Upper lobe of left lung (tissue), 4 donors: ENCODE measurements around the gene CAPNS1.

Source experiments
- POLR2AphosphoS5 ChIP-seq, 2 donors: sonication (generic); formaldehyde crosslinking; IDR thresholded peaks; one replicate each; pipeline ENCODE4 v1.5.1; 2017; ENCODE audit warnings: antibody characterized with exemption in 2 of 2
- TF ChIP-seq, protein P1 (sequence below), 6 experiments: fragments of 450-650 bp in 4 of 6; fragments of 200-600 bp in 2 of 6; sonication (generic) in 2 of 6; IDR thresholded peaks; one replicate each; pipeline ENCODE4 v1.5.1; 2016 to 2019; ENCODE audit warnings: antibody characterized with exemption in 6 of 6

DNA sequence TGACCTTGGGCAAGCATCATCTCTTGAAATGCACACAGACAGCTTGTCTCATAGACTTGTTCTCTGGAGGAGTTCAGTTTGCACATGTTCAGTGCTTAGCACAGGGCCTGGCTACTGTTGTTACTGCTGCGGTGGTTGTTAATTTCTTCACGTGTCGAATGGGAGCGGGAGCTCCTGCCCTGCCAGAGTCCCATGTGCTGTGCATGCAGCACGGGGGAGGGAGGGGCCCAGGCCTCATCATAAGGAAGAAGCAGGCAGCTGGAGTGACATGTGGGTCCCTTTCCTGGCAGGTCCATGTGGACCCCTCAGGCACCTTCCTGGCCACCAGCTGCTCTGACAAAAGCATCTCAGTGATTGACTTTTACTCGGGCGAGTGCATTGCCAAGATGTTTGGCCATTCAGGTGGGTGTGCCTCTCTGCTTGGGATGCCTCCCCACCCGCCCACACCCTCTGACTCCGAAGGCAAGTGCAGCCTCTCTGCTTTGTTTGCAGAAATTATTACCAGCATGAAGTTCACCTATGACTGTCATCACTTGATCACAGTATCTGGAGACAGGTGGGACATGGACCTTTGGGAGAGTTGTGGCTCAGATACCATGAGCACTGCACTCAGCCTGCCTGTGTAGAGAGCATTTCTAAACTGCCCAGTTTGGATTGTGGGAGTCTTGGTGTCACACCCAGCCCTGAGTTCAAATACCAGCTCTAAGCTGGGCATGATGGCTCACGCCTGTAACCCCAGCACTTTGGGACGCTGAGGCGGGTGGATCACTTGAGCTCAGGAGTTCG lies 48.8 kb upstream of the CAPNS1 start:
- TF ChIP-seq, protein P1, sequence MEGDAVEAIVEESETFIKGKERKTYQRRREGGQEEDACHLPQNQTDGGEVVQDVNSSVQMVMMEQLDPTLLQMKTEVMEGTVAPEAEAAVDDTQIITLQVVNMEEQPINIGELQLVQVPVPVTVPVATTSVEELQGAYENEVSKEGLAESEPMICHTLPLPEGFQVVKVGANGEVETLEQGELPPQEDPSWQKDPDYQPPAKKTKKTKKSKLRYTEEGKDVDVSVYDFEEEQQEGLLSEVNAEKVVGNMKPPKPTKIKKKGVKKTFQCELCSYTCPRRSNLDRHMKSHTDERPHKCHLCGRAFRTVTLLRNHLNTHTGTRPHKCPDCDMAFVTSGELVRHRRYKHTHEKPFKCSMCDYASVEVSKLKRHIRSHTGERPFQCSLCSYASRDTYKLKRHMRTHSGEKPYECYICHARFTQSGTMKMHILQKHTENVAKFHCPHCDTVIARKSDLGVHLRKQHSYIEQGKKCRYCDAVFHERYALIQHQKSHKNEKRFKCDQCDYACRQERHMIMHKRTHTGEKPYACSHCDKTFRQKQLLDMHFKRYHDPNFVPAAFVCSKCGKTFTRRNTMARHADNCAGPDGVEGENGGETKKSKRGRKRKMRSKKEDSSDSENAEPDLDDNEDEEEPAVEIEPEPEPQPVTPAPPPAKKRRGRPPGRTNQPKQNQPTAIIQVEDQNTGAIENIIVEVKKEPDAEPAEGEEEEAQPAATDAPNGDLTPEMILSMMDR (IDR thresholded peaks at IDR 0.05) = no peak
- no peak for TF ChIP-seq POLR2AphosphoS5 (IDR thresholded peaks at IDR 0.05)
